Gastrocnemius medialis (tissue), 4 donors: Measurements from ENCODE around the gene LAMC3.

Experiments used
- POLR2A ChIP-seq, 2 donors: fragments of 450-650 bp; IDR thresholded peaks; one replicate each; pipeline ENCODE4 v1.6.1; 2017; ENCODE audit warnings: antibody characterized with exemption in 2 of 2, mild to moderate bottlenecking in 2 of 2, moderate library complexity in 2 of 2
- TF ChIP-seq, protein P1 (sequence below), 5 experiments: fragments of 450-650 bp in 3 of 5; fragments of 200-600 bp in 2 of 5; sonication (generic) in 2 of 5; IDR thresholded peaks in 4 of 5; conservative IDR thresholded peaks in 1 of 5; 1 replicate in 4 of 5; 2 replicates in 1 of 5; pipeline ENCODE4 v1.5.1; 2016 to 2019; ENCODE audit warnings: antibody characterized with exemption in 5 of 5, mild to moderate bottlenecking in 3 of 5, moderate library complexity in 3 of 5

DNA sequence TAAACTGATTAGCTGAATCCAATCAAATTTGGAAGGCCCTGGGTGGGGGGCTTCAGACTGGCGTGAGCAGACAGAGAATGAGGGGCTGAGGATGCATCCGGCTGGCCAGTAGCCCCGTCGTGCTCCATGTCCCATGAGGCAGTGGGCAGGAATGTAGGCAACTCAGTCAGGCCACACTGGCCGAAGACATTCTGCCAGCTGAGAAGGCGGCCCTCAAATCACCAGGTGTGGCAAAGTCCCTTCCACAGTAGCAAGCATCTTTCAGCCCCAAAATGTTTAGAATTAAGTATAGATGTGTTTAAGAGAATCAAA is 25.7 kb upstream of the LAMC3 start:
- TF ChIP-seq, protein P1, sequence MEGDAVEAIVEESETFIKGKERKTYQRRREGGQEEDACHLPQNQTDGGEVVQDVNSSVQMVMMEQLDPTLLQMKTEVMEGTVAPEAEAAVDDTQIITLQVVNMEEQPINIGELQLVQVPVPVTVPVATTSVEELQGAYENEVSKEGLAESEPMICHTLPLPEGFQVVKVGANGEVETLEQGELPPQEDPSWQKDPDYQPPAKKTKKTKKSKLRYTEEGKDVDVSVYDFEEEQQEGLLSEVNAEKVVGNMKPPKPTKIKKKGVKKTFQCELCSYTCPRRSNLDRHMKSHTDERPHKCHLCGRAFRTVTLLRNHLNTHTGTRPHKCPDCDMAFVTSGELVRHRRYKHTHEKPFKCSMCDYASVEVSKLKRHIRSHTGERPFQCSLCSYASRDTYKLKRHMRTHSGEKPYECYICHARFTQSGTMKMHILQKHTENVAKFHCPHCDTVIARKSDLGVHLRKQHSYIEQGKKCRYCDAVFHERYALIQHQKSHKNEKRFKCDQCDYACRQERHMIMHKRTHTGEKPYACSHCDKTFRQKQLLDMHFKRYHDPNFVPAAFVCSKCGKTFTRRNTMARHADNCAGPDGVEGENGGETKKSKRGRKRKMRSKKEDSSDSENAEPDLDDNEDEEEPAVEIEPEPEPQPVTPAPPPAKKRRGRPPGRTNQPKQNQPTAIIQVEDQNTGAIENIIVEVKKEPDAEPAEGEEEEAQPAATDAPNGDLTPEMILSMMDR (IDR thresholded peaks at IDR 0.05 in 4 of 5, conservative IDR thresholded peaks at IDR 0.05 in 1 of 5), result no peak
- no peak for TF ChIP-seq POLR2A (IDR thresholded peaks at IDR 0.05)
